Naive thymus-derived CD4-positive, alpha-beta T cell (primary cell): ENCODE data around the gene OXNAD1. TPM values are rescaled to one million over a fixed set of nuclear protein-coding genes. Genes with fewer than 3 reads are reported as not detected.

Source experiments
- ATAC-seq: fragments of 150-1000 bp; cut with Tn5 transposase; 2 replicates; pipeline ENCODE4 v1.10.0; 2021; ENCODE audit warnings: mild to moderate bottlenecking, moderate library complexity
- CTCF ChIA-PET: fragments of 350-600 bp; sonication (Branson Sonifier 250); formaldehyde crosslinking; loops from one replicate; lab custom pipeline; 2021; ENCODE audit warnings: antibody characterized with exemption; lab: Charles Lee
- POLR2A ChIA-PET: fragments of 350-600 bp; sonication (Branson Sonifier 250); formaldehyde crosslinking; loops from one replicate; lab custom pipeline; 2021; ENCODE audit warnings: antibody characterized with exemption, inconsistent platforms; lab: Charles Lee
- DNase-seq, 9 donors: peaks; one replicate each; pipeline versions ENCODE4 v3.0.0 to v3.0.0-alpha.2; 2020 to 2022; ENCODE audit warnings: mixed read lengths in 1 of 9
- H3K27ac ChIP-seq: one replicate; pipeline ENCODE4 v1.7.0; 2013; ENCODE audit warnings: mild to moderate bottlenecking, low read depth, low read length, moderate library complexity
- H3K27me3 ChIP-seq, 2 donors: one replicate each; pipeline ENCODE4 v1.7.0; 2013; ENCODE audit warnings: low read length in 2 of 2, mild to moderate bottlenecking in 2 of 2, moderate library complexity in 2 of 2; ENCODE audit not compliant: control insufficient read depth in 2 of 2, insufficient read depth in 2 of 2
- H3K36me3 ChIP-seq, 3 experiments: 1 replicate in 2 of 3; 2 replicates in 1 of 3; pipeline ENCODE4 v1.7.0; 2013; ENCODE audit warnings: low read length in 3 of 3, mild to moderate bottlenecking in 3 of 3, moderate library complexity in 1 of 3; ENCODE audit not compliant: insufficient read depth in 3 of 3, control insufficient read depth in 2 of 3
- H3K4me1 ChIP-seq, 2 donors: one replicate each; pipeline ENCODE4 v1.7.0; 2013; ENCODE audit warnings: low read length in 2 of 2, mild to moderate bottlenecking in 2 of 2, moderate library complexity in 1 of 2; ENCODE audit not compliant: control insufficient read depth in 2 of 2, insufficient read depth in 2 of 2
- H3K4me3 ChIP-seq: 2 replicates; pipeline ENCODE4 v1.7.0; 2013; ENCODE audit warnings: mild to moderate bottlenecking, low read length
- H3K9me3 ChIP-seq, 3 experiments: 1 replicate in 2 of 3; 2 replicates in 1 of 3; pipeline ENCODE4 v1.7.0; 2013; ENCODE audit warnings: low read length in 3 of 3; ENCODE audit not compliant: control insufficient read depth in 2 of 3
- H3K27ac Mint-ChIP-seq, 9 donors: one replicate each; pipeline ENCODE4 v1.8.0; 2020 to 2022; ENCODE audit warnings: mixed read lengths in 9 of 9, mild to moderate bottlenecking in 8 of 9, moderate library complexity in 5 of 9, inconsistent platforms in 2 of 9
- H3K27me3 Mint-ChIP-seq, 5 donors: one replicate each; pipeline ENCODE4 v1.8.0; 2021 to 2022; ENCODE audit warnings: mixed read lengths in 5 of 5, mild to moderate bottlenecking in 1 of 5
- H3K36me3 Mint-ChIP-seq, 5 donors: one replicate each; pipeline ENCODE4 v1.8.0; 2020 to 2022; ENCODE audit warnings: mixed read lengths in 5 of 5, mild to moderate bottlenecking in 3 of 5, inconsistent platforms in 1 of 5
- H3K4me1 Mint-ChIP-seq, 7 donors: one replicate each; pipeline ENCODE4 v1.8.0; 2020 to 2022; ENCODE audit warnings: mixed read lengths in 7 of 7, mild to moderate bottlenecking in 3 of 7, inconsistent platforms in 1 of 7
- H3K4me3 Mint-ChIP-seq, 10 donors: one replicate each; pipeline ENCODE4 v1.8.0; 2020 to 2022; ENCODE audit warnings: mild to moderate bottlenecking in 10 of 10, mixed read lengths in 10 of 10, moderate library complexity in 6 of 10, inconsistent platforms in 2 of 10
- H3K9me3 Mint-ChIP-seq, 11 donors: one replicate each; pipeline ENCODE4 v1.8.0; 2020 to 2022; ENCODE audit warnings: mixed read lengths in 11 of 11, mild to moderate bottlenecking in 4 of 11, inconsistent platforms in 1 of 11, moderate library complexity in 1 of 11
- intact Hi-C, 2 donors: fragments of 100-400 bp; cut with micrococcal nuclease; formaldehyde crosslinking; loops; one replicate each; pipeline ENCODE4 v1.15.1; 2023
- polyA plus RNA-seq, 2 donors: library from polyadenylated mRNA; unstranded; fragments of 300-500 nt; fragmentation: Illumina TruSeq; gene quantifications; one replicate each; pipeline ENCODE4 v1.2.3, GENCODE V29; 2021
- total RNA-seq, 6 experiments: library from RNA in 5 of 6; stranded (reverse) in 5 of 6; gene quantifications; 1 replicate in 5 of 6; 2 replicates in 1 of 6; pipeline ENCODE4 v1.2.3 and lab custom pipeline; 2021 to 2026

The OXNAD1 gene
- total and polyA plus RNA-seq, 7 experiments from 2014 or later = 80.3 to 171 (median 134) TPM

- peaks cover 0 to 4% (median 0%) of the 10 kb centered on the region in 11 donors for H3K9me3 Mint-ChIP-seq
- H3K27me3 Mint-ChIP-seq = peaks cover 0 to 2% (median 0%) of the 10 kb centered on the region in 5 donors
- Histone ChIP-seq H3K4me3 (peak overlapping the region; percentile 85), H3K4me1 (peaks cover 13 to 28% of the 10 kb centered on the region in 2 donors), H3K27me3 (no peaks in the 10 kb centered on the region), H3K36me3 (peaks cover 0 to 17% (median 0%) of the 10 kb centered on the region in 3 experiments), H3K9me3 (no peaks in the 10 kb centered on the region), H3K27ac (peak overlapping the region; percentile 88)
- peaks cover 13 to 57% (median 46%) of the 10 kb centered on the region in 7 donors for H3K4me1 Mint-ChIP-seq
- peak overlapping the region; percentile 85 to 100 (median 98) for H3K4me3 Mint-ChIP-seq
- no peak for ATAC-seq
- H3K36me3 Mint-ChIP-seq = peaks cover 0 to 5% (median 0%) of the 10 kb centered on the region in 5 donors
- no peak for DNase-seq
- ChIA-PET POLR2A (interaction anchor here (0.8 to 2.9 kb wide), 19 partner anchors 10 to 1165 kb away, joined by 3 to 36 read pairs (median 4); partner anchors contain the start of genes CAPN7 and RBSN), CTCF (interaction anchor here (0.7 to 9.7 kb wide), 8 partner anchors 18 to 290 kb away, joined by 3 to 92 read pairs (median 6); no protein-coding TSS in a partner anchor)
- intact Hi-C loops = loop anchor here (1.0 to 10.0 kb wide), 11 partner anchors 113 to 1481 kb away; partner anchors contain the start of genes TBC1D5 (in 2 of the 2), EAF1 (in 1 of the 2), METTL6 (in 1 of the 2) and PLCL2 (in 1 of the 2)
- H3K27ac Mint-ChIP-seq = peak overlapping the region; percentile 96 to 100 (median 98)
Observed at GRCh38 chr3:16264174-16264707, 771 bp upstream of the OXNAD1 start.

- H3K27ac ChIP-seq = peak overlapping the region; percentile 88
- H3K27me3 ChIP-seq = no peaks in the 10 kb centered on the region
- H3K4me1 ChIP-seq = peaks cover 13 to 28% of the 10 kb centered on the region in 2 donors
- H3K36me3 ChIP-seq = peaks cover 0 to 9% (median 0%) of the 10 kb centered on the region in 3 experiments
- ATAC-seq = no peak
- Mint-ChIP-seq H3K36me3 (peaks cover 0 to 7% (median 4%) of the 10 kb centered on the region in 5 donors), H3K4me1 (peaks cover 13 to 48% (median 46%) of the 10 kb centered on the region in 7 donors), H3K27ac (peak overlapping the region; percentile 96 to 100 (median 98)), H3K27me3 (peaks cover 0 to 2% (median 0%) of the 10 kb centered on the region in 5 donors), H3K4me3 (peak overlapping the region; percentile 85 to 100 (median 98)), H3K9me3 (peaks cover 0 to 4% (median 0%) of the 10 kb centered on the region in 11 donors)
- H3K4me3 ChIP-seq = peak overlapping the region; percentile 85
- intact Hi-C loops = loop anchor here (1.0 to 10.0 kb wide), 23 partner anchors 21 to 1479 kb away; partner anchors contain the start of genes BTD (in 2 of the 2), CAPN7 (in 2 of the 2), HACL1 (in 2 of the 2) and TBC1D5 (in 2 of the 2)
- POLR2A ChIA-PET = interaction anchor here (0.7 to 2.9 kb wide), 18 partner anchors 11 to 1060 kb away, joined by 3 to 36 read pairs (median 4); partner anchors contain the start of gene CAPN7
- no peaks in the 10 kb centered on the region for H3K9me3 ChIP-seq
- no peak for DNase-seq
- CTCF ChIA-PET = interaction anchor here (0.5 to 9.7 kb wide), 13 partner anchors 17 to 289 kb away, joined by 3 to 92 read pairs (median 4); no protein-coding TSS in a partner anchor
Observed at GRCh38 chr3:16265455-16265786, 409 bp downstream of the OXNAD1 start.

GRCh38 chr3:16266714-16267113, 1.7 kb downstream of the OXNAD1 start:
- Histone ChIP-seq H3K27ac (peak overlapping the region; percentile 88), H3K4me1 (peaks cover 13 to 28% of the 10 kb centered on the region in 2 donors), H3K27me3 (no peaks in the 10 kb centered on the region), H3K36me3 (peaks cover 0 to 13% (median 0%) of the 10 kb centered on the region in 3 experiments), H3K4me3 (no peak overlapping the region), H3K9me3 (no peaks in the 10 kb centered on the region)
- POLR2A ChIA-PET = interaction anchor here (1.8 to 5.1 kb wide), 4 partner anchors 16 to 285 kb away, joined by 8 to 25 read pairs (median 12); no protein-coding TSS in a partner anchor
- intact Hi-C loops = loop anchor here (5.0 to 10.0 kb wide), 8 partner anchors 261 to 1478 kb away; partner anchors contain the start of genes EAF1 (in 1 of the 2), METTL6 (in 1 of the 2), RBSN (in 1 of the 2) and TBC1D5 (in 1 of the 2)
- Mint-ChIP-seq H3K27ac (peak overlapping the region; percentile 4 to 100 (median 96)), H3K4me1 (peaks cover 13 to 48% (median 44%) of the 10 kb centered on the region in 7 donors), H3K36me3 (peaks cover 0 to 19% (median 5%) of the 10 kb centered on the region in 5 donors), H3K4me3 (peak overlapping the region in 7 of 10 donors; percentile 15 to 85 (median 29)), H3K9me3 (peaks cover 0 to 4% (median 0%) of the 10 kb centered on the region in 11 donors), H3K27me3 (peaks cover 0 to 2% (median 0%) of the 10 kb centered on the region in 5 donors)
- CTCF ChIA-PET = interaction anchor here (1.0 to 9.7 kb wide), 6 partner anchors 15 to 288 kb away, joined by 3 to 92 read pairs (median 14); no protein-coding TSS in a partner anchor
- ATAC-seq (no peak), DNase-seq (no peak)

DNA sequence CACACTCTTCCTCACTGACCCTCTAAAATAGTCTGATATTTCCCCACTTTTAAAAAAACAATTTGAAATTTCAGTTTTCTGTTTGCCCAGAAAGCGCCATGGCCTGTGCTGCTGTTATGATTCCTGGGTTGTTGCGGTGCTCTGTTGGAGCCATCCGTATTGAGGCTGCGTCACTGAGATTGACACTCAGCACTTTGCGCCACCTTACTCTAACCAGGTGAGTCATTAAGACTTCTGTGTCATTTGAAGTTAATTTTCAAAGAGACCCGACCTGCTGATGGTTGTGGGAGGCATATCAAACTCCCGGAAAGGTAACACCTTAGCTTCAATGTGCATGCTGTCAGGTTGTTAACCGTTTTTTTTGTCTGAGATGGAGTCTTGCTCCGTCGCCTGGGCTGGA, 5.8 kb downstream of the OXNAD1 start:
- Mint-ChIP-seq H3K27ac (no peak overlapping the region), H3K9me3 (no peaks in the 10 kb centered on the region), H3K4me1 (peaks cover 5 to 31% (median 26%) of the 10 kb centered on the region in 7 donors), H3K36me3 (peaks cover 0 to 34% (median 13%) of the 10 kb centered on the region in 5 donors), H3K27me3 (no peaks in the 10 kb centered on the region), H3K4me3 (no peak overlapping the region)
- H3K9me3 ChIP-seq = no peaks in the 10 kb centered on the region
- no peaks in the 10 kb centered on the region for H3K27me3 ChIP-seq
- no peak overlapping the region for H3K4me3 ChIP-seq
- DNase-seq = no peak
- intact Hi-C loops = no loop called here
- ChIA-PET CTCF (interaction anchor here (2.1 to 9.7 kb wide), 5 partner anchors 11 to 48 kb away, joined by 8 to 92 read pairs (median 20); no protein-coding TSS in a partner anchor), POLR2A (interaction anchor here (1.9 to 5.1 kb wide), 2 partner anchors 15 to 19 kb away, joined by 12 to 25 read pairs; no protein-coding TSS in a partner anchor)
- H3K27ac ChIP-seq = no peak overlapping the region
- H3K4me1 ChIP-seq = peaks cover 7 to 17% of the 10 kb centered on the region in 2 donors
- no peak for ATAC-seq
- H3K36me3 ChIP-seq = peaks cover 0 to 9% (median 0%) of the 10 kb centered on the region in 3 experiments

DNA sequence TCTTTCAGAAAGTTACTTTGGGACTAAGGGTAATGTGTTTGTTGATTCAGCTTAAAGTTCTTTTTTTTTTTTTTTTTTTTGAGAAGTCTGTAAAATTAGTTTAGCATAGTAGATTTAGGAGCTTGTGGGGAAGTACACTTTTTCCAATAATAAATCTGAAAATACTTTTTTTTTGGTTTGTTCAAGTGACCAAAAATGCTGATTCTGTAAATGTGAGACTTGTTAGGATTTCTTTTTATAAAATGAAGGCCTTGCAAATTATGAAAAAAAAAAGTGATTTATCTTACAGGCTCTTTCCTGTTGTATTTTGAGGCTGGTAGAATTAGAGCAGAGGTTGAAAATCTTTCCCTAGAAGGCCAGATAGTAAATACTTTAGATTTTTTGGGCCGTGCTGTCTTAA, 7.6 kb downstream of the OXNAD1 start:
- no peaks in the 10 kb centered on the region for H3K9me3 ChIP-seq
- Mint-ChIP-seq H3K36me3 (peaks cover 0 to 39% (median 17%) of the 10 kb centered on the region in 5 donors), H3K27ac (no peak overlapping the region), H3K9me3 (no peaks in the 10 kb centered on the region), H3K27me3 (no peaks in the 10 kb centered on the region), H3K4me3 (no peak overlapping the region), H3K4me1 (peaks cover 2 to 14% (median 9%) of the 10 kb centered on the region in 7 donors)
- ATAC-seq (no peak), DNase-seq (no peak)
- peaks cover 4% of the 10 kb centered on the region in 2 donors for H3K4me1 ChIP-seq
- no peaks in the 10 kb centered on the region for H3K27me3 ChIP-seq
- POLR2A ChIA-PET = interaction anchor here (0.6 to 1.9 kb wide), 2 partner anchors 13 to 242 kb away, joined by 3 to 12 read pairs; no protein-coding TSS in a partner anchor
- H3K4me3 ChIP-seq = no peak overlapping the region
- H3K27ac ChIP-seq = no peak overlapping the region
- CTCF ChIA-PET = interaction anchor here (0.7 to 9.7 kb wide), 6 partner anchors 9 to 277 kb away, joined by 3 to 92 read pairs (median 8); no protein-coding TSS in a partner anchor
- intact Hi-C loops = no loop called here
- H3K36me3 ChIP-seq = peaks cover 0 to 9% (median 0%) of the 10 kb centered on the region in 3 experiments

DNA sequence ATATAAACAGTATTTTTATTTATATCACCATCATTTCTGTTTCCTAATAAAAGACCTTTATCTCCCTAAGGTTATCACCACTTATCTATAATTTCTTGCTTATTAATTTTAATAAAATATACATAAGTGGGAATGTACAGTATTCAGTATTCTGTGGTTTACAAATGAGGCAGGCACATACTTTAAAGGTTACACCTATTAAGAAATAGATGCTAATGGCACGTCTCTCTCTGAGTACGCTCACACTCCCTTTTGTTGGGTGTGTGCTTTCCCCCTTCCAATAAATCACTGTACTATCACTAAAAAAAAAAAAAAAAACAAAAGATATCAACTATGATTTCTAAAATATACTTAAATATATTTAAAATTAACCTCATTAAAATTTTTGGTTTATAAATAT, 8.9 kb downstream of the OXNAD1 start:
- no peak overlapping the region for H3K4me3 Mint-ChIP-seq

More for the DNA sequence above, 8.9 kb downstream of the OXNAD1 start:
- Mint-ChIP-seq H3K36me3 (peaks cover 0 to 44% (median 21%) of the 10 kb centered on the region in 5 donors), H3K4me1 (peaks cover 0 to 7% (median 2%) of the 10 kb centered on the region in 7 donors), H3K9me3 (no peaks in the 10 kb centered on the region), H3K27me3 (no peaks in the 10 kb centered on the region), H3K27ac (no peak overlapping the region)
- no peaks in the 10 kb centered on the region for H3K9me3 ChIP-seq
- POLR2A ChIA-PET = interaction anchor here (1.5 kb wide), 1 partner anchor 11 kb away, joined by 5 read pairs; no protein-coding TSS in a partner anchor
- H3K27me3 ChIP-seq = no peaks in the 10 kb centered on the region
- H3K36me3 ChIP-seq = peaks cover 0 to 9% (median 0%) of the 10 kb centered on the region in 3 experiments
- ATAC-seq = no peak
- no peak for DNase-seq
- H3K4me3 ChIP-seq = no peak overlapping the region
- no peaks in the 10 kb centered on the region for H3K4me1 ChIP-seq
- CTCF ChIA-PET = no interaction called here
- H3K27ac ChIP-seq = no peak overlapping the region
- intact Hi-C loops = loop anchor here in 1 of 2 donors (1.0 kb wide), 1 partner anchor 10 kb away; no protein-coding TSS in a partner anchor
